ENCODE measurements around the gene NEAT1.

GRCh38 chr11:65396769-65397745 lies 25.5 kb upstream of the NEAT1 start:
- TF ChIP-seq CTCF (IDR thresholded peaks at IDR 0.05) (no peak), POLR2A (IDR thresholded peaks at IDR 0.05) (no peak)

Data from esophagus squamous epithelium (tissue), 4 donors.